HL-60/S4 (cell line): ENCODE results near the gene SNRNP70.
"Not testable (repeated sequence)": the region's sequence is repeated elsewhere in the genome, so short reads cannot be mapped to it uniquely, and the experiment has no call there.

Experiments used
- in situ Hi-C: fragments of 300-500 bp; cut with MboI; formaldehyde crosslinking; loops from 2 replicates; pipeline ENCODE4 v1.14.3; 2022; ENCODE audit warnings: low sequenced_read_pairs

Gene SNRNP70

GRCh38 chr19:49145573-49146407 is 60.5 kb downstream of the SNRNP70 start:
- in situ Hi-C loops, result no loop called here

GRCh38 chr19:49146408-49146770 is 61.1 kb downstream of the SNRNP70 start:
- in situ Hi-C loops, result not testable (repeated sequence)

GRCh38 chr19:49148044-49148682 is 62.9 kb downstream of the SNRNP70 start:
- in situ Hi-C loops, result no loop called here

GRCh38 chr19:49148784-49149651 is 63.8 kb downstream of the SNRNP70 start:
- in situ Hi-C loops, result no loop called here

- in situ Hi-C loops, result no loop called here
Measured at GRCh38 chr19:49149652-49150105, 64.4 kb downstream of the SNRNP70 start.

- in situ Hi-C loops, result no loop called here
Measured at GRCh38 chr19:49150106-49150943, 65.1 kb downstream of the SNRNP70 start.

GRCh38 chr19:49150944-49151243 is 65.6 kb downstream of the SNRNP70 start:
- in situ Hi-C loops, result no loop called here

- in situ Hi-C loops, result no loop called here
Measured at GRCh38 chr19:49151267-49152118, 66.2 kb downstream of the SNRNP70 start.

GRCh38 chr19:49152119-49152550 is 66.9 kb downstream of the SNRNP70 start:
- in situ Hi-C loops, result no loop called here

GRCh38 chr19:49153167-49153809 is 68.0 kb downstream of the SNRNP70 start:
- in situ Hi-C loops, result no loop called here

- in situ Hi-C loops, result no loop called here
Measured at GRCh38 chr19:49154279-49154678, 69.0 kb downstream of the SNRNP70 start.

- in situ Hi-C loops, result no loop called here
Measured at GRCh38 chr19:49155005-49155819, 70.0 kb downstream of the SNRNP70 start, which contains the start of gene HRC. Gene HRC (minus strand): TSS chr19:49155396. CDS start chr19:49155237, 159 bp downstream.

GRCh38 chr19:49155820-49156346 is 70.6 kb downstream of the SNRNP70 start:
- in situ Hi-C loops, result no loop called here

- in situ Hi-C loops, result no loop called here
Measured at GRCh38 chr19:49157445-49158224, 72.4 kb downstream of the SNRNP70 start, which contains the start of gene TRPM4. Gene TRPM4 (plus strand): TSS chr19:49157792. CDS start chr19:49157867, 75 bp downstream.
